NOMO-1 (cell line): Measurements from ENCODE around the gene SLC7A8.
A peak's percentile ranks its signal among the peaks of the same experiment; 100 is the strongest.

Experiments used
- DNase-seq, 2 experiments: peaks; one replicate each; lab custom pipeline; 2025; ENCODE audit not compliant: unreplicated experiment in 2 of 2; lab: John Stamatoyannopoulos, UW

SLC7A8 gene

DNA sequence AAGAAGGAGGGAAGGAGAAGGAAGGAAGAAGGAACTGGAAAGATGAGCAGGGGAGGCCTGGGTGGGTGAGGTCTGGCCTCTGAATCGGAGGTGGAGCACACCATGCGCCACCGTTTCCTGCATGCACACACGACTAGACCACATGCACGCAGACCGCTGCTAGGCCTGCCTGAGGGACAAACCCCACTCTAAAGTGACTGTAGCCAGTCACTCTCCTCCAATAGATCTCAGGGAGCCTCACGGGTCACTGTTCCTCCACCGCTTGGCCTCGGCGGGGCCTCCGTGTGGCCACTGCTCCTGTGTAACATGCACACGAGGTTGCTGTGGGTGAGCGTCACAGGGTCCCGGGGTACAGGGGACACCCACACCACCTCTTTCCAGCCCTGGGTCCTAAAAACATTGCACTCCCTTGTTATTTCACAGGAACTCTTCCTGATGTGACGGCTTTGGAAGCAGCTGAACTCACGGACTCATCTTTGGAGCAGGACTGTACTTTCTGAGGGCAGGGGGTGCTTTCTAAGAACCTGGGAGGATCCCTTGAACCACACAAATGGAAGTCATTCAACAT, 46.8 kb downstream of the SLC7A8 start:
- no peak for DNase-seq

DNA sequence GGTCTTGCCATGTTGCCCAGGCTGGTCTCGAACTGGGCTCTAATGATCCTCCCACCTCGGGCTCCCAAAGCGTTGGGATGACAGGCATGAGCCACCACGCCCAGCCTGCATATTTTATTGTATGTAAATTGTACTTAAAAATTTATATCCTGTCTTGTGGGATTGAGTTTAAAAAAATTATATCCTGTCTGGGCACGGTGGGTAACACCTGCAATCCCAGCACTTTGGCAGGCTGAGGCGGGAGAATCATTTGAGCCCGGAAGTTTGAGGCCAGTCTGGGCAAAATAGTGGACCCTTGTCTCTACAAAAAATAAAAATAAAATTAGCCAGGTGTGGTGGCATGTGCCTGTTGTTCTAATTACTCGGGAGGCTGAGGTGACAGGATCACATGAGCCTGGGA, 50.5 kb downstream of the SLC7A8 start:
- DNase-seq: no peak

DNA sequence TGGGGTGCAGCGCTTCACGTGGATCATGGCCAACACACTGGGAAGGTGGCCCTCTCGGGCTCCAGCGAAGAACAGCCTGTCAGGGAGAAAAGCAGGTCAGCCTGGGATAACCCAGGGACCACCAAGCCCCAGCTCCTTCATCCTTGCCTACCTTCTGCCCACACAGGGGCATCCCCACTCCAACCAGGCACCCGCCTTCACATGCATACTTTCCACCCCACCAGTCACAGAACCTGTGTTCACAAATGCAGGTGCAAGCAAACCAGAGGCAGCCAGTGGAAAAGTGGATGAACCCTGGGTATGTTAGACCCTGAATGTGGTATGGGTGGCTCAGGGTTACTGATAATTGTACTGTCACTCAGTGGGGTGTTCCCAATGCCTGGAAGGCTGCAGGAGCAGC, 52.0 kb downstream of the SLC7A8 start:
- no peak for DNase-seq

DNA sequence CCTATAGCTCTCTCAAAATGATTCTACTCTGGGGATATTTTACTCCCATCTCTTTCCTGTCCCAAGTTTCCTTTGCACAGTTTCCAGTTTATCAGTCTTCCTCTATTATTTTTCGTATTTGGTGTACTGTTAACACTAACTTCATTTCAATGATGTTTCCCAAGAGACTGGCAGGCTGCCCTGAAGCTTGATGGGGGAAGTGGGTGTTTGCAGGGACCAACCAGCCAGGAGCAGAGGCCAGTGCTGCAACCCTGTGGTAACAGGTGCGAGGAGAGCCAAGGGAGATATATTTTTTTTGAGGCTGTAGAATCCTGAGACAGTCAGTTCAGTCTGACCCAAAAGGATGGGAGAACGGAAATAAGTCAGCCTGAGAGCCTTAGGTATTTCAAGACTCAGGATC, 52.6 kb downstream of the SLC7A8 start:
- no peak for DNase-seq

DNA sequence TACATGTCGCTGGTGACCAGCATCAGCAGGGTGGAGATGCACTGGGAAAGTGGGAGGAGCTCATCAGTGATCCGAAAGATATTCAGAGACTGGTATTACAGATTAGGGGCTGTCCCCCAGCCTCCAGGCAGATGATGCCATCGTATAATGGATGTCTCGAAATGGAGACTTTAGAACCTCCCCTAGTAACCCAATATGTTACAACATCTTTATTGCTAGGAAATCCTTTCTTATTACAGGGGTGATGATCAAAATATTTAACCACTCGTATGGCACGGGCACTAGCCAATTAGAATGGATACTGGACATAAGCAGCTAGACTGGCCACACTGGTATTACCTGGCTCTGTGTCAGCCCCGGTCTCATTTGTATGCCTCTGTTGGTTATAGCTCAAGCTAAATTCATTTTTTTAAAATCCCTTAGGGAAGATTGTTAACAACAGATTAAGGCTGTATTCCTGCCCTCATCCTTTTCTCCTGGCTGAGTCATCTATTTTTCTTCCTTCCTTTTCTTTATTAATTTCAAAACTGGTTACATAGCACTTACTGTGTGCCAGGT, 53.6 kb downstream of the SLC7A8 start:
- no peak for DNase-seq

DNA sequence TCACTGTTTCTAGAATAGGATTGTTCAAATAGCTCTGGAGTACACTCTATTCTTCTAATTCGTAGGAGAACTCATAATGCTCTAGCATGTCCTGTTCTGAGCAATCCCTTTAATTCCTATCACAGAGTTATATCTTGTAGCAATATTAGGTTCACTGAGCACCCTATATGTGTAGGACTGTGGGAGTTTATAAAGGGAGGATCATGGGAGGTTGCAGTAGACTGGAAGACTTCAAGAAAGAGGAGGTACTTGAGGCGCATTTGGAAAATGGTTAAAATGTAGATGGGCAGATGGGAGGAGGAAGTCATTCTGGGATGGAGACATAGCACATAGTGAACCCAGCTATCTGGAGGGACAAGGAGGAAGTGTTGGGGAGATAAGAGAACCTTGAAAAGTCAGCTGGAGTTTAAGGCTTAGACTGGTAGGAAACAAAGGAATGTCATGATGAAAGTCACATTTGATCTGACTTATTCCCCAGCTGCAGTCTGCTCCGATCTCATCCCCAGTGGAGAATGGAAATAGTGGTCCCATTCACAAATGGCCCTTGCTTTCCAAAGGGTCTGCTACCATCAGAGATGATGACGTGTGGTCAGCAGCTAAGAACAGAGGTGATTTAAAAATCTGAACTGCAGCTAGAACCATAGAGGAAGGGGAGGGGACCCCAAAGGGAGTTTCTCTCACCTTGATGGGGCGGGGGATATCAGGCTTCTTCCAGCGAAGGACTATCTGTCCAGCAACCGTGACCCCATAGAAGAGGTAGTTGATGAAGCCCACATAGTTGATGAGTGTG, 54.3 kb downstream of the SLC7A8 start:
- no peak for DNase-seq

DNA sequence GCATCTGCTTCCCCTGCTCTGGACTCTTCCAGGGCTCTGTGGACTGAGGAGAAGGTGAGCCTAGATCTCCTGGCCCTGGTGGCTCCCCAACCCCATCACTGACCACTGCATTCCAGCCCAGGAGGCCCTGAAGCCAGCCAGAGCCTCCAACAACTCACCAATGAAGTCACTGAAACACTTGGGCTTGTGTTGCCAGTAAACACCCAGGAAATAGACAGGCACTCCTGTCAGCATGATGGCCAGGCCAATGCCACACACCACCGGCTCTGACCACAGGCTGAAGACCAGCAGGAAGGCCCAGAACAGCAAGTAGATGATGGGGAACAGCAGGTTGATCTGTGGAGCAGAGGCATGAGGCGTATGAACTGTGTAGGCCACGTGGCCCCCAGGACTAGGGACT, 55.6 kb downstream of the SLC7A8 start:
- DNase-seq: no peak

DNA sequence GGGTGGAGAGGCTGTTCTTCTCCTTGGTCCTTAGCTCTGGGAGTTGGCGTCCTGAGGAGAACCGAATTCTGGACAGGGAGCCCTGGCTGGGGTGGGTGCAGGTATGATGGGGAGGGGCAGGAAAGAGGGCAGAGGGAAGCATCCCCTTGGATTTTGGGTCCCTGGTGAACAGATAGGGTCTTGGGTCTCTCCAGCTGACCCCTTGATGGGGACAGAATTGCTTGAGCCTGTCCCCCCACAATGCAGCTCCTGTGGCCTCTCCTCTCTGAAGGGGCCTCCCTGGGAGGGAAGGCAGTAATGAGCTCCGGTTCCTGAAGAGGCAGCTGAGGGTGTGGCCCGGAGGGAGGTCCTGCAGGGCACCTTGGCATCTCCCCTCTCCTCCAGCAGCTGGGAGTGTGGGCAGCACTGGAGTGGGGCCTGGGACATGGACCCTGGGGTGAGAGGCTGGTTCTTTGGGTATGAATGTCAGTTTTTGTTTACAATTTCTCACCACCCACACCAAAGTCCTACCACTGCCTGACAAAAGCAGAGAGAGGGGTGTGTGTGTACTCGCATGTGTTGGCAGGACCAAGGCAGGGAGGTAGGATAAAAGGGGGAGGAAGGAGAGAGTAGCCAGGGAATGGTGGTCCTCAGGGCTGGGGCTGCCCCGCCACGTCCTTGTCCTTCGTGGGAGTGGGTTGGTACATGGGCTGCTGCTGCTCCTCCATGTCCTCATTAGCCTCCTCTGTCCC, 56.7 kb downstream of the SLC7A8 start:
- no peak for DNase-seq

DNA sequence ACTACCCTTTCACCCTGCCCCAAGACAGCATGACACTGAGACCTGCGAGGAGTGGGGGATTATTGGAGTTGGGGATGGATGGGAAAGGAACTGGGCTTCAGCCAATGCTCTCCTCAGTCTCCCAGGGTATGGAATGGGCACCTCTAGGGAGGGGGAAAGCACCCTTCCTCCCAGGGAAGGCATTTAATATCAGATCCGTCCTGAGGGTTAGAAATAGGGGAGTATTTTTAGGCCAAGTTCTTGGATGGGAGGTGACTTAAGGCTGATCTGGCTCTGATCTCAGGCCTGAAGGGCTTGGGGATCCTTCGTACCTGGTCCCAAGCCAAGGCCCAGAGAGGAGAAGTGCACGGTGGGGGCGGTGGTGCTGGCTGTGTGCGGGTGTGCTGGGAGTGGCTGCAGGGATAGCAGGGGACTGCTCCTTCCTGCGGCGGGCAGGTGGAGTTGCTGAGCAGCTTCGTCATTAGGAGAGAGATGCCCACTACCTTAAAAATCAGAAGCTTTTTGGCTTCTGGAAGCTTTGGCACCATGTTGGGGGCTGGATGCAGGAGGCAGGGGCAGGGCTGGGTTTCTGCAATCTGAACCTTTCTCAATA, 57.4 kb downstream of the SLC7A8 start:
- DNase-seq: no peak

DNA sequence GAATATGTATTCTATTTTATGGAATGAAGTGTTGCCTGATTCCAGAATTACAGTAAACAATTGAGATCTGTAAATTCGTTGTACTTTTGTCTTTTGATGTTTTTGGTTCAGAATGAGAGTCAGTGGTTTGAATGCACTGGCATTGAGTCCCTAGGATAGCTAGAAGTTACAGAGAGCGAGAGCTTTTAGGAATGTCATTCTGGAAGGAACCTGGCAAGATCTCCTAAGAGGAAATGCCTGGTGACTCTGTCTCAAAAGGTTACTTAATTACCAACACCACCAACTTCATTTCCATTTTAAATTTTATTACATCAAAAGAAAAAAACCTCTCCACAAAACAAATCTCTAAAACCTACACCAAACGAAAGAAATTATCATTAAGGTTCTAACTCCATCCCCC, 58.4 kb downstream of the SLC7A8 start:
- DNase-seq: no peak

DNA sequence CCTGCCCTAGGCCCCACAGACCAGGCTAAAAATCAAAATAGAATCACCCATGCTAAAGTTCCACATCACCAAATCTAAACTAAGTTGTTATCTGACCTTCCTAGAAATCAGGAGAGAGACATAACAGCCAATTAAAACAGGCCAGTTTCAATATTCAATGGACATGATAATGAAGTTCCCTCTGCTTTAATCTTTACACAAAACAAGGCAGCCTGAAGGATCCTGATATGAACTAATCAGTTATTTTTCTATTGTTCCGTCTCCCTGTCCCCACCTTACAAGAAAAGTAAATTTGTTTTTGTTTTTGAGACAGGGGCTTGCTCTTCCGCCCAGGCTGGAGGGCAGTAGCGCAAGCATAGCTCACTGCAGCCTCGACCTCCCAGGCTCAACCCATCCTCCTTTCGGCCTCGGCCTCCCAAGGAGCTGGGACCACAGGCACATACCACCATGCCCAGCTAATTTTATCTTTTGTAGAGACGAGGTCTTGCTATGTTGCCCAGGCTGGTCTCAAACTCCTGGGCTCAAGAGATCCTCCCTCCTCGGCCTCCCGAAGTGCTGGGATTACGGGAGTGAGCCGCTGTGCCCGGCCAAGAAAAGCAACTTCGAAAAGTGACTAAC, 59.0 kb downstream of the SLC7A8 start:
- no peak for DNase-seq

DNA sequence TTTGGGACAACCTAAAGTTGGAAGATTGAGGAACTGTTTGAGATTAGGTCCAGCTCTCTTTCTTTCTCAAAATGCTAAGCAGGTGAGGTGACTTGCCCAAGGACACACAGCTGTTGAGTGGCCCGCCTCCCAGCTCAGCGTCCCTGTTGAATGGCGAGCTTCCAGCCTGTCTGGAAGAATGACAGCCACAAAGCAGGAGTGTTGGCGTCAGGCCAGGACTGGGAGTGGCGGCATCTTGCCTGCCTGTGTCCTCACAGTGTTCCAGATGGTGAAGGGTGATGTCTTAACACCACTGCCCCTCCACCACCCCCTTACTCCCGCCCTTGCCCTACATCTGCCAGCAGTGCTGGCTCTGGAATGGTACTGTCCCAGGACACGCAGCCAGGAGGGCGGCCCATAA, 60.0 kb downstream of the SLC7A8 start:
- no peak for DNase-seq

DNA sequence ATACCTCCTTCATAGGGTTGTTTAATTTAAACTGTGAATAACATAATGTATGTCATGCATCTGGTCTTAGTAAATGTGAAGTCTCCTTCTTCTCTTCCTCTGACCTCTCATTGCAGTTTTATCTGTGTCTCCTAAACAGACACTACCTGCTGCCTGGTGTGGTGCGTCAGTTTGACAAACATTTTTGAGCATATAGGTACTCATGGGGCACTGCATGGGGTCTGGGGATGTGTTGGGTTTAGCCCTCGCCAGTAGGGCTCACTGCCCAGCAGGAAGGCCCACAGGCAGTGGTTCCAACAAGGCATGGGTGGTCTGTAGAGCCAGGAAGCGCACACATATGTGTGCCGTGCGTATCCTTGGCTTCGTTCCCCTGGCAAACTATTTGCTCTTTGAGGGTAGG, 61.4 kb downstream of the SLC7A8 start:
- DNase-seq: no peak

DNA sequence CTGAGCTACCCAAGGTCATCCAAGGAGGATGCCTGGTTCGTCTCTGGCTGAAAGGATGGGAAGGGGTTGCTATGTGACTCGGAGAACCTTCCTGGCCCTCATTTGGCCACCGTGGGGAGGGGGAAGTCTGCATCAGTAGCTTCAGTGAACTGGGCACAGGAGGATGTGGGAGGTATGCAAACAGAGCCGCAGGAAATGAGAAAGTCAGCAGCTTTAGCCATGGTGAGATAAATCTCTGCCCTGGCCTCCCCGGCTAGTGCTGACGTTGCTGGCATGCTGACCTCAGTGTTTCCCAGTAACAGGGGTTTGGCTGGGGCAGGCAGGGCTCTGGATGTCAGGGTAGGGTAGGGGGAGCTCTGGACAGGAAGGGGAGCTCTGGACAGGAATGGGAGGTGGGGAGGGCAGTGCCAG, 62.1 kb downstream of the SLC7A8 start:
- DNase-seq: no peak

DNA sequence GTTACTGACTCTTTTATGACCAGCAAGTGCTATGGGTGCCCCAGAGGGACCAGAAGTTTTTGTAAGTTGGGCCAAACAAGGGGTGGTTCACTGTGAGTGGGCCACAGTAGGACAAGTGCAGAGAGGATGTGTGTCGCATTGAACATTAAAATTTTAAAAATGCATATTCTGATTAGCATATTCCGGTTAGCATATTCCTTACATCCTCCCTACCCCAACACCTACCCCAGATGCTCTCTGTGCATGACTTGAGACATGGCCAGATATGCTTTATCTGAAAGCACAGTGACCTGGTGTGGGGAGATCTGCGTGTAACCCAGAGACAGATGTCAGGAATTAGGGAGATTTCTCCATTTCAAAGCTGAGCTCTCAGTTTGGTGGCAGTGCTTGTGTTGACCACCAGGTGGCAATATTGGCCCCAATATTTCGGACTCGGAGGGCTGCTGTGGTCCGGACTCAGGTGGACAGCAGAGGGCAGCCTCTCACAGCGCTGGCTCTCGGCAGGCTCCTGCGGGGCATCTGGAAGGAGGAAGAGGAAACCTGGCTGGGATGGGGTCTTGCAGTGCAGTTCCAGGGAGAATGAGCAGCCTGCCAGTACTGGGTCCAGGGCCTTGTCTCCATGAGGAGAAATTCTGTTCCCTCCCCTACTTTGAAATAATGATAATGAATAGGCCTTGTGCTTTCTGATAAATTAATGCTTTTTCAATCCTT, 62.8 kb downstream of the SLC7A8 start:
- peak; percentile 86 to 89 for DNase-seq

DNA sequence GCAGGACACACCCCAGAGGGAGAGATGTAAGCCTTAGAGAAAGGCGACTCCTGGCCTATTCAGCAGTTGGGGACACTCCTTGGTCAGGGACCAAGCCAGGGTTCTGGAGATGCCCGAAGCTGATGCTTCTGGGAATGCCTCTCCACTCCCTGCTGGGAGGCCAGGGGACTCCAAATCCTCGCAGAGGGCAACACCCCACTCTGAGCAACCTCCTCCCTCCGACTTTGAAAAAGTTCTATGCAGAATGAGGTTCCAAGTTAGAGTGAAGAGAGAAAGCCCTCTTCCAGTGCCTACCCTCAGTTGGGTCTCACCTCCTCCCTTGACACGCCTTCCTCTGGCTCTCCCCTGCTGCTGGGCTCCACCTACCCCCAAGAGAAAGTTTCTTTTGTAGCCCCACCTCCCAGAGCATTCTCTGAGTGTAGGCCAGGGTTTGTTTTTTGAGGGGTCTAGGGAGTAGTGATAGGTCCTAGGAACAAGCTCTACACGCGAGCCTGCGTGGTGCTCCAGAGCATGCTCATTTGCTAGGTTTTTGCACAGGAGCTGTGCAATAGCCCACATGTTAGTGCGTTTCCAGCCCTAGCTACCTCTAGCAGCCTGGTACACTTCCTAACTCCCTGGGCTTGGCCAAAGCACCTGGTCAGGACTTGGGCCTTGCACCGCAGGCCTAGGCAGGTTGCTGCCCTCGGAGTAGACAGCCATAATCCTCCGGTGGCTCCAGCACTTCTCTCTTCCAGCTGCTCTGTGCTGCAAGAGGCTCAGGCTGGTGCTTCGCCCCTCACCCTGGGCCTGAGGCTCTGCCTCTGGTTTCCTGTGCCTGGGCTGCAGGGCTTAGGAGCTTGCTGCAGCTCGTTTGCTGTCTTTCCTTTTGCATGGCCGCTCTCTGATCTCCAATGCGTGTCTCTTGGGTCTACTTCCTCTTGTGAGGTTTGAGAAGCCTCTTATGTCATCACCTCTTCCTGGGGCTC, 63.8 kb downstream of the SLC7A8 start:
- DNase-seq: peak; percentile 89 to 90

DNA sequence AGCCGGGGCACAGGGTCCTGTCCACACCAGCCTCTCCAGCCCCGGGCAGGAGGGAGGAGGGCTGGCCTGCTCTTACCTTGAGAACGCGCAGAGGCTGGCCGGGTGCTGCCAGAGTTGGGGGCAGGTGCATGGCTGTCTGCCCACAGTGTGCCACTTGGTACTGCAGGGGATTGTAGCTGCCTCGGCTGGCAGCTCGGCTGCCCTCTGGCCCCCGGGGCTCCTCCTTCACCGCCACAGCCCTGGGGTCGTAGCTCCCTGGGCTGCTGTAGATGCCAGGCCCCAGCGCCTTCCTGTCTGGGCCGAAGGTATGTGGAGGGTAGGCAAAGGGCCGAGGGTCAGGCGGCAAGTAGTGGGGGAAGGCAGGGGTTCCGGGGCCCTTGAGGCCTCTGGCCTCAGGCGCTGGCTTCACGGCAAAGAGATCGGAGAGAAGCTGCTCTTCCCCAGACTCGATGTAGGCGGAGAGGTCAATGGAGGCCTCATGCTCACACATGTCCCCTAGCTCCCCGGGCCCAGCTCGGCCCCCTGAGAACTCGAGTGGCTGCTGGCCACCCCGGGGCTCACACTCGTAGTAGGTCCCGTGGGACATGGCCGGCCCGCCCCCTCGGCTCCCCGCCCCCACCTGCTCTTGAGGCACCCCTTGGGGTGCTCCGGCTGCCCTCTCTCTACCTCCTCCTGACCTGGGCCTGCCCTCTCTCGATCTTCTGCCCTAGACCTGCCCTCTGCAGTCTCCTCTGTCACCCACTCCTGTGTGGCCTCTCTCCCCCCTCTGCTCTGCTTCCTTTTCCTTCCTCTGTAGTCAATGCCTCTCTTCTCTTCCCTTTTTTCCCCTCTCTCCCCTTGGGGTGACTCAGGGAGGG, 64.7 kb downstream of the SLC7A8 start, which contains the start of gene CEBPE:
TSS of gene CEBPE (minus strand) at position 750 of the 857 bp plus-strand sequence. CDS start at position 586, 164 bp downstream.
- DNase-seq: peak; percentile 54 to 55
